C4-2B (cell line): ENCODE data around the gene APH1B.

ENCODE experiments used
- CTCF ChIP-seq: fragments of 450-650 bp; conservative IDR thresholded peaks from 2 replicates; pipeline ENCODE4 v1.5.1; 2017; ENCODE audit warnings: mild to moderate bottlenecking
- ZFX ChIP-seq: fragments of 450-650 bp; IDR thresholded peaks from 2 replicates; pipeline ENCODE4 v1.6.1; 2017

- TF ChIP-seq CTCF (no peak), ZFX (no peak)
Observed at GRCh38 chr15:63295341-63295740, 17.9 kb downstream of the APH1B start.
